GM15510 (cell line): ENCODE results near the gene LACC1.

Experiments used
- POLR2A ChIP-seq: IDR thresholded peaks from 3 replicates; pipeline ENCODE4 v1.6.1; 2011; ENCODE audit warnings: borderline replicate concordance; ENCODE audit not compliant: insufficient read length; ENCODE audit errors: extremely low read depth

LACC1 gene

GRCh38 chr13:43877766-43878165 lies 1.9 kb upstream of the LACC1 start:
- no peak for TF ChIP-seq POLR2A

- TF ChIP-seq POLR2A = peak; percentile 49
Measured at GRCh38 chr13:43878892-43879754, 581 bp upstream of the LACC1 start, which contains the start of gene CCDC122. CCDC122 (minus strand) TSS chr13:43879740; CDS start chr13:43869376, 10,364 bp downstream.

- TF ChIP-seq POLR2A = no peak
Measured at GRCh38 chr13:43880214-43880855, 631 bp downstream of the LACC1 start.

GRCh38 chr13:43880926-43881325 lies 1.2 kb downstream of the LACC1 start:
- no peak for TF ChIP-seq POLR2A

GRCh38 chr13:43881580-43881979 lies 1.9 kb downstream of the LACC1 start:
- no peak for TF ChIP-seq POLR2A

- TF ChIP-seq POLR2A = no peak
Measured at GRCh38 chr13:43883631-43884030, 3.9 kb downstream of the LACC1 start.

- no peak for TF ChIP-seq POLR2A
Measured at GRCh38 chr13:43884222-43884621, 4.5 kb downstream of the LACC1 start.

- no peak for TF ChIP-seq POLR2A
Measured at GRCh38 chr13:43894438-43894837, 14.7 kb downstream of the LACC1 start.

GRCh38 chr13:43895940-43896339 lies 16.2 kb downstream of the LACC1 start:
- TF ChIP-seq POLR2A = no peak

- TF ChIP-seq POLR2A = no peak
Measured at GRCh38 chr13:43905435-43906031, 25.8 kb downstream of the LACC1 start.

GRCh38 chr13:43908156-43909126 lies 28.7 kb downstream of the LACC1 start:
- TF ChIP-seq POLR2A = no peak

- no peak for TF ChIP-seq POLR2A
Measured at GRCh38 chr13:43910856-43911255, 31.2 kb downstream of the LACC1 start.

- no peak for TF ChIP-seq POLR2A
Measured at GRCh38 chr13:43911278-43911677, 31.6 kb downstream of the LACC1 start.

GRCh38 chr13:43911871-43912270 lies 32.2 kb downstream of the LACC1 start:
- TF ChIP-seq POLR2A = no peak
